Measurements from ENCODE around the gene TMEM117. TPM values are rescaled to one million over a fixed set of nuclear protein-coding genes. Genes with fewer than 3 reads are reported as not detected.

Gene TMEM117
- total RNA-seq, 2 experiments from 2014 or later = 0.95 to 7.1 TPM

DNA sequence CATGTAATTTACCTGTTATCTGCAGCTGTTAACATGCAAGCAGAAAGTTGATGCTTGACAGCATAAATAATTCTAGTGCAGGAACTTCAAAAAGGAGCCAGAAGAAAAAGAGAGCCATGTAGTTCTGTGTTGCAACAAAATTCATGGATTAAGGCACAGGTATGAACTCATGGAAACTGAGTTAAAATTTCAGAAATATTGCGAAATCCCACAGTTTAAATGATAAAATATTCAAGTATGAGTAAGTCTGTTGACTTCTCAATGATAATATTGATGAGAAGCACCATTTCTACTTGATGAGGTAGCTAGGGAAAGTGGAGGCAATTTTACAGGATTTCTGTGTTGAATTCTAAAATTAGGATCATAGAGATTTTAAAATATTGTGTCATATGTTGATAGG is 290.9 kb downstream of the TMEM117 start:
- H3K36me3 ChIP-seq (ENCODE audit: insufficient read depth, low read length) = no peaks in the 10 kb centered on the region

DNA sequence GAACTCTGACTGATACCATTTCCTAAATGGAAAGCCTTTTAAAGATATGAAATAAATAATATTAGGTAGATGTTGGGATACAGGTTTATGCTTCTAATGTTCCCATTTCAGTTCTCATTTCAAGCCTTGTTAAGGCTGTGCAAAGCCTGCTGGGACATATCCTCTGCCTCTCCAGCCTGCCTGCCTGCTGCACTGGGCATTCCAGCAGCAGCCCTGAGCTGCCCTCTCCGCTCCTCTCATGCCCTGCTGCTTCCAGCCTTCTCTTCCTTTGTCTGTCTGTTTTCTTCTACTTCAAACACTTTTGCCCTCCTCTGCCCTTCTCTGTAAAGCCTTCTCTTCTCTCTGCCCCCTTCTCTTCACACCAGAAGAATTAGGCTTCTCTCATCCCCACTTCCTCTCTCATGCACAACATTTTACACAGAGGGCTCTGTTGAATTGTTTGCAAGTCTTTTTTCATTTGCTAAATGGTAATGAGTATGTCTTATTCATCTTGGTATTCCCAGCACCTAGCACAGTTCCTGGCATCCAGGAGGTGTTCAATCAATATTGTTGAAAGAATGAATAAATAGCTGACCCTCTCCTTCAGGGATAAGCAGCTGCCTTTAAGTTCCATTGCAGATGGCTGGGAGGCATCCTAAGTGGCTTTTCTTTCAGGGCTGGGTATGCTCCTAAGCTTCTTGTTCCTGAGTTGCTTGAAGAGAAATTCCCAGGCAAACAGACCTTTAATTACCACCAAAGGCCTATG is 292.3 kb downstream of the TMEM117 start:
- CTCF ChIA-PET (ENCODE audit: unreplicated experiment) = no interaction called here
- intact Hi-C loops (cut with micrococcal nuclease; ENCODE audit: unreplicated experiment) = no loop called here
- no peaks in the 10 kb centered on the region for H3K36me3 ChIP-seq (ENCODE audit: insufficient read depth, low read length)
- BruUV-seq (replicated peaks) = no TSS peak
- no peaks in the 10 kb centered on the region; the same call in 1 of the 2 replicates for H4K20me1 ChIP-seq (ENCODE audit: insufficient read depth, low read length)
- no peaks in the 10 kb centered on the region for H3K79me2 ChIP-seq (ENCODE audit: insufficient read depth, low read depth, low read length)
- TF ChIP-seq, protein P1, sequence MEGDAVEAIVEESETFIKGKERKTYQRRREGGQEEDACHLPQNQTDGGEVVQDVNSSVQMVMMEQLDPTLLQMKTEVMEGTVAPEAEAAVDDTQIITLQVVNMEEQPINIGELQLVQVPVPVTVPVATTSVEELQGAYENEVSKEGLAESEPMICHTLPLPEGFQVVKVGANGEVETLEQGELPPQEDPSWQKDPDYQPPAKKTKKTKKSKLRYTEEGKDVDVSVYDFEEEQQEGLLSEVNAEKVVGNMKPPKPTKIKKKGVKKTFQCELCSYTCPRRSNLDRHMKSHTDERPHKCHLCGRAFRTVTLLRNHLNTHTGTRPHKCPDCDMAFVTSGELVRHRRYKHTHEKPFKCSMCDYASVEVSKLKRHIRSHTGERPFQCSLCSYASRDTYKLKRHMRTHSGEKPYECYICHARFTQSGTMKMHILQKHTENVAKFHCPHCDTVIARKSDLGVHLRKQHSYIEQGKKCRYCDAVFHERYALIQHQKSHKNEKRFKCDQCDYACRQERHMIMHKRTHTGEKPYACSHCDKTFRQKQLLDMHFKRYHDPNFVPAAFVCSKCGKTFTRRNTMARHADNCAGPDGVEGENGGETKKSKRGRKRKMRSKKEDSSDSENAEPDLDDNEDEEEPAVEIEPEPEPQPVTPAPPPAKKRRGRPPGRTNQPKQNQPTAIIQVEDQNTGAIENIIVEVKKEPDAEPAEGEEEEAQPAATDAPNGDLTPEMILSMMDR (conservative IDR thresholded peaks at IDR 0.05; ENCODE audit: low read length) = no peak
- no peak for TF ChIP-seq EZH2phosphoT487 (IDR thresholded peaks at IDR 0.05; ENCODE audit: borderline replicate concordance, low read depth, low read length)
- no peak overlapping the region for H3K4me2 ChIP-seq (ENCODE audit: low read length)
- DNase-seq (ENCODE audit: low spot score) = no peak
- H3K9me3 ChIP-seq (ENCODE audit: low read length) = no peaks in the 10 kb centered on the region
- H3K27ac ChIP-seq (ENCODE audit: low read depth, low read length, poor library complexity, severe bottlenecking) = no peak overlapping the region
- H3K4me3 ChIP-seq (ENCODE audit: low read depth, low read length, poor library complexity, severe bottlenecking) = no peak overlapping the region
- no peaks in the 10 kb centered on the region for H3K9me2 ChIP-seq (ENCODE audit: insufficient read depth, low read length)
- no peaks in the 10 kb centered on the region for H3K4me1 ChIP-seq (ENCODE audit: insufficient read depth, low read length, poor library complexity, severe bottlenecking)
- POLR2A ChIA-PET = interaction anchor here (0.6 to 1.2 kb wide), 3 partner anchors 14 to 433 kb away, joined by 3 read pairs; no protein-coding TSS in a partner anchor
- H2AFZ ChIP-seq (ENCODE audit: low read length) = no peak overlapping the region

More for the DNA sequence above, 290.9 kb downstream of the TMEM117 start:
- Histone ChIP-seq H3K27ac (ENCODE audit: low read depth, low read length, poor library complexity, severe bottlenecking) (no peak overlapping the region), H3K79me2 (ENCODE audit: insufficient read depth, low read depth, low read length) (no peaks in the 10 kb centered on the region), H3K9me3 (ENCODE audit: low read length) (no peaks in the 10 kb centered on the region), H3K4me2 (ENCODE audit: low read length) (no peak overlapping the region), H4K20me1 (ENCODE audit: insufficient read depth, low read length) (no peaks in the 10 kb centered on the region; the same call in 1 of the 2 replicates), H3K4me1 (ENCODE audit: insufficient read depth, low read length, poor library complexity, severe bottlenecking) (no peaks in the 10 kb centered on the region), H3K9me2 (ENCODE audit: insufficient read depth, low read length) (no peaks in the 10 kb centered on the region), H2AFZ (ENCODE audit: low read length) (no peak overlapping the region), H3K4me3 (ENCODE audit: low read depth, low read length, poor library complexity, severe bottlenecking) (no peak overlapping the region)
- no peak for DNase-seq (ENCODE audit: low spot score)
- intact Hi-C loops (cut with micrococcal nuclease; ENCODE audit: unreplicated experiment) = no loop called here
- CTCF ChIA-PET (ENCODE audit: unreplicated experiment) = no interaction called here
- no TSS peak for BruUV-seq (replicated peaks)
- TF ChIP-seq, protein P1 (conservative IDR thresholded peaks at IDR 0.05; ENCODE audit: low read length) = no peak
- TF ChIP-seq EZH2phosphoT487 (IDR thresholded peaks at IDR 0.05; ENCODE audit: borderline replicate concordance, low read depth, low read length) = no peak
- POLR2A ChIA-PET = interaction anchor here (0.6 kb wide), 1 partner anchor 749 kb away, joined by 3 read pairs; no protein-coding TSS in a partner anchor

DNA sequence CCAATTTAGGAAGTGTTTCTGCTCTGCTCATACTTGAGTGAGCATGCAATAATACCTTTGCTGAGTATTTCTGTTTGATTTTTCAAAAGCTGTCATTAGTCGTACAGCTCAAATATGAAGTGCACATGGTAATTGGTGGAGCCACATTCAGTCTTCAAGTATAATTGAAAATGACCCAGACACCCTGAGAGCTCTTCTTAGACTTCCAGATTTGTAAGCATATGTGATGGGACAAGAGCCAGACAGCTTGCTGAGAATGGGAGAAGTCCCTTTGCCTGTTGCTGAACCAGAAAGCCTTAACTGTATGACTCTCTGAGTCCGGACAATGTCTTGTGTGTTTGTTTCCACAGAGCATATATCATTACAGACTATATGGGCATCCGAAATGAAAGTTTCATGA is 307.3 kb downstream of the TMEM117 start:
- H3K4me2 ChIP-seq (ENCODE audit: low read length) = no peak overlapping the region
- BruUV-seq (replicated peaks) = no TSS peak
- ChIA-PET POLR2A (interaction anchor here (0.6 kb wide), 1 partner anchor 148 kb away, joined by 3 read pairs; no protein-coding TSS in a partner anchor), CTCF (ENCODE audit: unreplicated experiment) (no interaction called here)
- no peak for DNase-seq (ENCODE audit: low spot score)
- H3K4me1 ChIP-seq (ENCODE audit: insufficient read depth, low read length, poor library complexity, severe bottlenecking) = no peaks in the 10 kb centered on the region
- TF ChIP-seq EZH2phosphoT487 (IDR thresholded peaks at IDR 0.05; ENCODE audit: borderline replicate concordance, low read depth, low read length) = no peak
- TF ChIP-seq, protein P1 (conservative IDR thresholded peaks at IDR 0.05; ENCODE audit: low read length) = no peak
- H3K9me3 ChIP-seq (ENCODE audit: low read length) = no peaks in the 10 kb centered on the region
- no peak overlapping the region for H3K4me3 ChIP-seq (ENCODE audit: low read depth, low read length, poor library complexity, severe bottlenecking)
- H4K20me1 ChIP-seq (ENCODE audit: insufficient read depth, low read length) = no peaks in the 10 kb centered on the region
- no peaks in the 10 kb centered on the region for H3K79me2 ChIP-seq (ENCODE audit: insufficient read depth, low read depth, low read length)
- H3K27ac ChIP-seq (ENCODE audit: low read depth, low read length, poor library complexity, severe bottlenecking) = no peak overlapping the region
- no peak overlapping the region for H2AFZ ChIP-seq (ENCODE audit: low read length)
- H3K36me3 ChIP-seq (ENCODE audit: insufficient read depth, low read length) = no peaks in the 10 kb centered on the region
- intact Hi-C loops (cut with micrococcal nuclease; ENCODE audit: unreplicated experiment) = no loop called here
- no peaks in the 10 kb centered on the region for H3K9me2 ChIP-seq (ENCODE audit: insufficient read depth, low read length)

Measured in OCI-LY7 (cell line).